A673 (cell line): ENCODE results near the gene RCHY1. TPM values are rescaled to one million over a fixed set of nuclear protein-coding genes. Genes with fewer than 3 reads are reported as not detected.

Source experiments
- BruUV-seq: library from RNA; stranded (reverse); fragments of 400-500 nt; replicated peaks from 2 replicates; lab custom pipeline; 2021; lab: Mats Ljungman, UMichigan
- CTCF ChIA-PET: fragments of 300-600 bp; sonication (Branson Sonifier 250); formaldehyde crosslinking; loops from one replicate; lab custom pipeline; 2022; ENCODE audit warnings: antibody characterized with exemption; lab: Charles Lee
- POLR2A ChIA-PET: fragments of 300-600 bp; sonication (Branson Sonifier 250); formaldehyde crosslinking; loops from one replicate; lab custom pipeline; 2022; ENCODE audit warnings: antibody characterized with exemption; ENCODE audit not compliant: low non-redundant PET; lab: Charles Lee
- DNase-seq: peaks from one replicate; pipeline ENCODE4 v3.0.0-alpha.2; 2015; ENCODE audit warnings: low spot score
- H3K27ac ChIP-seq: fragments of 200-600 bp; sonication (generic); 2 replicates; pipeline ENCODE4 v1.5.1; 2016; ENCODE audit warnings: mixed run types, low read depth, mild to moderate bottlenecking, mixed read lengths, antibody characterized with exemption, low read length; ENCODE audit not compliant: poor library complexity, severe bottlenecking
- H3K27me3 ChIP-seq: fragments of 200-600 bp; sonication (generic); replicated peaks from 2 replicates; pipeline ENCODE4 v1.6.1; 2017; ENCODE audit warnings: mixed run types, low read depth, mild to moderate bottlenecking, mixed read lengths, antibody characterized with exemption, low read length; ENCODE audit not compliant: insufficient read depth, poor library complexity
- H3K36me3 ChIP-seq: fragments of 200-600 bp; sonication (generic); 2 replicates; pipeline ENCODE4 v1.6.1; 2016; ENCODE audit warnings: mixed run types, mild to moderate bottlenecking, mixed read lengths, antibody characterized with exemption, low read length; ENCODE audit not compliant: insufficient read depth, poor library complexity, severe bottlenecking
- H3K4me1 ChIP-seq: fragments of 200-600 bp; sonication (generic); 2 replicates; pipeline ENCODE4 v1.6.1; 2017; ENCODE audit warnings: mixed run types, mild to moderate bottlenecking, mixed read lengths, antibody characterized with exemption, low read length; ENCODE audit not compliant: insufficient read depth, poor library complexity, severe bottlenecking
- H3K4me3 ChIP-seq: fragments of 200-600 bp; sonication (generic); 2 replicates; pipeline ENCODE4 v1.5.1; 2016; ENCODE audit warnings: low read depth, mixed run types, mild to moderate bottlenecking, mixed read lengths, low read length; ENCODE audit not compliant: poor library complexity, severe bottlenecking
- H3K9me3 ChIP-seq: fragments of 200-600 bp; sonication (generic); 2 replicates; pipeline ENCODE4 v1.6.1; 2016; ENCODE audit warnings: mixed run types, low read depth, mild to moderate bottlenecking, mixed read lengths, antibody characterized with exemption, low read length; ENCODE audit not compliant: poor library complexity, severe bottlenecking
- CTCF ChIP-seq: fragments of 300-800, 200-600 bp; sonication (generic); conservative IDR thresholded peaks from 2 replicates; pipeline ENCODE4 v1.5.1; 2017; ENCODE audit warnings: low read depth, mild to moderate bottlenecking, antibody characterized with exemption, low read length, moderate library complexity, mixed read lengths
- EZH2 ChIP-seq: fragments of 200-600 bp; sonication (generic); IDR thresholded peaks from 2 replicates; pipeline ENCODE4 v1.6.1; 2017; ENCODE audit warnings: borderline replicate concordance, low read depth, mild to moderate bottlenecking, mixed read lengths, antibody characterized with exemption, low read length; ENCODE audit not compliant: poor library complexity, severe bottlenecking
- intact Hi-C: fragments of 100-400 bp; cut with micrococcal nuclease; formaldehyde crosslinking; loops from one replicate; pipeline ENCODE4 v1.10.0; 2022; ENCODE audit not compliant: unreplicated experiment
- total RNA-seq: library from RNA; stranded (reverse); gene quantifications from 2 replicates; pipeline ENCODE4 v1.2.3, GENCODE V29; 2021

Gene RCHY1
- total RNA-seq, 1 experiment from 2014 or later: 36.0 TPM

DNA sequence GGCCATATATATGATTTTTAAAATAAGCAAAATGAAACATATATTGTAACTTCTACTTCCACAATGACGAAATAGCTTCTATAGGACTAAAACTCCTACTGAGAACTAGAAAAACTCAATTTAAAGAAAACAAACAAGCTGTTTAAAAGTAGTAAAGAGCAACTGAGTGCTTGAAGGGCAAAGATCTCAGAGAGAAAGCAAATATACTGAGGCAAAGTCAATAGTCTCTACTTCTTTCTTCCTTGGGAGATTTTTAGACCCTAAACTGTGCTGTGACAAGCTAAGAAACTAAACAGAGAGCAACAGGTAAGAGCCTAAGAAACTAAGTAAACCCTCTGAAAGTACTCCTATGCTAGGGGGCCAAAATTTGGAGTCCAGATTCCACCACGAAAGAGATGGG lies 8.6 kb downstream of the RCHY1 start:
- POLR2A ChIA-PET: no interaction called here
- no peaks in the 10 kb centered on the region for H3K36me3 ChIP-seq
- no peak overlapping the region for H3K27ac ChIP-seq
- DNase-seq: no peak
- no peaks in the 10 kb centered on the region for H3K9me3 ChIP-seq
- intact Hi-C loops: no loop called here
- TF ChIP-seq CTCF (no peak), EZH2 (no peak)
- H3K4me3 ChIP-seq: no peak overlapping the region
- H3K4me1 ChIP-seq: no peaks in the 10 kb centered on the region
- no TSS peak for BruUV-seq
- CTCF ChIA-PET: no interaction called here
- H3K27me3 ChIP-seq: no peaks in the 10 kb centered on the region

- Histone ChIP-seq H3K27me3 (no peaks in the 10 kb centered on the region), H3K9me3 (peaks cover 6% of the 10 kb centered on the region), H3K27ac (no peak overlapping the region), H3K36me3 (peaks cover 11% of the 10 kb centered on the region), H3K4me3 (no peak overlapping the region), H3K4me1 (no peaks in the 10 kb centered on the region)
- BruUV-seq: no TSS peak
- DNase-seq: no peak
- CTCF ChIA-PET: no interaction called here
- intact Hi-C loops: no loop called here
- TF ChIP-seq CTCF (no peak), EZH2 (no peak)
- POLR2A ChIA-PET: no interaction called here
These were observed 11.5 kb downstream of the RCHY1 start for GRCh38 chr4:75502671-75503070.

DNA sequence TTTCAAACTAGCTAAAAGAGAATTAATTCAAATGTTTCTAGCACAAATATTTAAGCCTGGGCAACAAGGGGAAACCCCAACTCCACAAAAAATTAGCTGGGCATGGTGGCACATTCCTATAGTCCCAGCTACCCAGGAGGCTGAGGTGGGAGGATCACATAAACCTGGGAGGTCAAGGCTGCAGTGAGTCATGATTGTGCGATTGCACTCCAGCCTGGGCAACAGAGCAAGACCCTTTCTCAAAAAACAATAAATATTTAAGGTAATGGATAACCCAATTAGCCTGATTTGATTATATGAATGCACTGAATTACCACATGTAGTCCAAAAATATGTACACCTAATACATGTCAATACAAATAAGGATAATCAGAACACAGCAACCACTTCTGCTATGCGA lies 14.3 kb downstream of the RCHY1 start:
- H3K27ac ChIP-seq: no peak overlapping the region
- DNase-seq: no peak
- POLR2A ChIA-PET: no interaction called here
- CTCF ChIA-PET: no interaction called here
- intact Hi-C loops: no loop called here
- no peak overlapping the region for H3K4me3 ChIP-seq
- H3K9me3 ChIP-seq: peaks cover 6% of the 10 kb centered on the region
- peaks cover 11% of the 10 kb centered on the region for H3K36me3 ChIP-seq
- H3K4me1 ChIP-seq: no peaks in the 10 kb centered on the region
- TF ChIP-seq EZH2 (no peak), CTCF (no peak)
- BruUV-seq: no TSS peak
- H3K27me3 ChIP-seq: no peaks in the 10 kb centered on the region
